ENCODE measurements around the gene CSH2.

The CSH2 gene

DNA sequence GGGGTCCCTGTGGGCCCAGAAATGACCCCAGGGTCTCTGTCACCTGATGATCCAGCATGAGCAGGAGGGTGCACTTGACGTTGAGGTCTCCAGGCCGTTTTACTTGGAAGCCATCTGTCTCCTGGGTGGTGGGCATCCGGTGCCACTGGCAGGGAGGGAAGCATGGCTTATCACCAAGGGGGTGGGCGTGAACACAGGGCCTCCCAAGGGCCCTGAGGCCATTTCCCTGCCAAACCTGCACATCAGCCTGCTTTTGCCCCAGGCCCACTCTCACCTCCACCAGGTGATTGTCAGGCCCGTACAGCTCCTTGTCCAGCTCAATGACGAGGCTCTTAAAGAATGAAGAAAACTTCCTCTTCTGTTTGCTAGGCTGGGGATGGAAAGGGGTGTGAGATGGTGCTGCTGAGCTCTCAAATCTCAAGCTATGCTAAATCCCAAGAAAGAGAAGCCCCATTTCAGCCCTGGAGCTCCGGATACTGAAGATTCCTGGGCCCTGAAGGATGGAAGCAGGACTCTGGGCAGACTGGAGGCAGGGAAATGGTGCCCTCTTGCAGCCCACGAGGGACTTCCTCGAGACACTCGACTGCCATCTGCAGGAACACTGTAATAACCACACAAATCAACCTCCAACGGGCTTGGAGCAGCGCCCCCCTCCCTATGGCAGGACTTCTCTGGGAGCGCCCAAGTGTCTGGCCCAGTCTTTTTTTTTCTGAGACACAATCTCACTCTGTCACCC, 38.9 kb downstream of the CSH2 start:
- DNase-seq (ENCODE audit: low read depth in 2 of 2, low spot score in 1 of 2), result no peak

GRCh38 chr17:63833741-63834373, 39.6 kb downstream of the CSH2 start:
- no peak for DNase-seq (ENCODE audit: low read depth in 2 of 2, low spot score in 1 of 2)

DNA sequence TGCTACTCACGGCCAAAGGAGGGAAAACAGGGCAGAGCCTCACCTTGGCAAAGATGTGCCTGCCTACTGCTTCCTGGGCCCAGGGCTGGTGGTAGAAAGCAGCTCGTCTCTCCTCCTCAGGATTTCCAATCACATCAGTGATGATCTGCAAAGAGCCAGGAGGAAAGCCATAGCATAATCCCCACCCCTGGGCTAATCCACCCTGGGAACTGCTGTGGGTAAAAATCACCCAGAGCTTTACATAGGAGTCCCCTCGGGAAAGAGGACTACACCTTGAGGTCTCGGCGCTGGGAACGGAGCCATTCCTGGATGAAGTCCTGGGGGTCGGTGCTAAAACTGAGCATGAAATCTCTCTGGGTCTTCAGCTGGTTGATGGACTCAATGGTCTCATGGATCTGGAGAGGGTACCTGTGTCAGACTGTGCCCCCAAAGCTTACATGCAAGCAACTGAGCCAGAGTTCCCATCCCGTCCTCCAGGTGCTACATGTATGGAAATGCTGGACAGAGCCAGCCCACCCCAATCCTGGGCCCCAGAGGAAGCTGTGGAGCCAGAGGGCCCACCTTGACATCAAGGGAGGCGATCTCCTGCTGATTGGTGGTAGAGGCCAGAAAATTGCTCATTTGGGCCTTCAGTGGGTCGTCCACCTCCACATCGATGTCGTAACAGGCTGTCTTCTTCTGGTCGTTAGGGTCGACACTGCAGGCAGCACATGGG, 40.3 kb downstream of the CSH2 start:
- no peak for DNase-seq (ENCODE audit: low read depth in 2 of 2, low spot score in 1 of 2)

GRCh38 chr17:63832455-63832854, 41.0 kb downstream of the CSH2 start:
- no peak for DNase-seq (ENCODE audit: low read depth in 2 of 2, low spot score in 1 of 2)

GRCh38 chr17:63832014-63832413, 41.5 kb downstream of the CSH2 start:
- no peak for DNase-seq (ENCODE audit: low read depth in 2 of 2, low spot score in 1 of 2)

DNA sequence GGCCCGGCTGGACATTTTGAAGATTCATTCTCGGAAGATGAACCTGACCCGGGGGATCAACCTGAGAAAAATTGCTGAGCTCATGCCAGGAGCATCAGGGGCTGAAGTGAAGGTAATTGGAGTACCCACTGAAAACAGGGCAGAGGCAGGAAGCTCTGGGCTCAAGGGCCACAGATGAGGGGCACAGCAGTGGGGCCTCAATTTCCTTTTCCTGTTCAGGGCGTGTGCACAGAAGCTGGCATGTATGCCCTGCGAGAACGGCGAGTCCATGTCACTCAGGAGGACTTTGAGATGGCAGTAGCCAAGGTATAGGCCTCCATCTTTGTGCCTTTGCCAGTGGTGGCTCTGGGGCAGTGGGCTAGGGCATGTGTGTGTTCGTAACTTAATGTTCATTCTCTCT, 42.0 kb downstream of the CSH2 start:
- DNase-seq (ENCODE audit: low read depth in 2 of 2, low spot score in 1 of 2), result no peak

DNA sequence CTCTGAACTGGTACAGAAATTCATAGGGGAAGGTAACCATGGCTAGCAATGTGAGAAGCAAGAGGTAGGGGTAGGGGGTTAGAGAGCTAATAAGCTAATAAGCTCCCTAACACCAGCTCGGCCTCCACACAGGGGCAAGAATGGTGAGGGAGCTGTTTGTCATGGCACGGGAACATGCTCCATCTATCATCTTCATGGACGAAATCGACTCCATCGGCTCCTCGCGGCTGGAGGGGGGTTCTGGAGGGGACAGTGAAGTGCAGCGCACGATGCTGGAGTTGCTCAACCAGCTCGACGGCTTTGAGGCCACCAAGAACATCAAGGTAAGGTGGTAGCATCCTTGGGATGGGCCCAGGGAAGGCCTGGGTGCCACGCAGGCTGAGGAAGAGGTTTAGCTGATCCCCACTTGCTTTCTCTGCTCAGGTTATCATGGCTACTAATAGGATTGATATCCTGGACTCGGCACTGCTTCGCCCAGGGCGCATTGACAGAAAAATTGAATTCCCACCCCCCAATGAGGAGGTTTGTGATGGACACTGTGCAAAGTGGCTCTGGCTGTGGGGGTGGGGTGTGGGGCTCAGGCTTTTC, 42.5 kb downstream of the CSH2 start:
- no peak for DNase-seq (ENCODE audit: low read depth in 2 of 2, low spot score in 1 of 2)

DNA sequence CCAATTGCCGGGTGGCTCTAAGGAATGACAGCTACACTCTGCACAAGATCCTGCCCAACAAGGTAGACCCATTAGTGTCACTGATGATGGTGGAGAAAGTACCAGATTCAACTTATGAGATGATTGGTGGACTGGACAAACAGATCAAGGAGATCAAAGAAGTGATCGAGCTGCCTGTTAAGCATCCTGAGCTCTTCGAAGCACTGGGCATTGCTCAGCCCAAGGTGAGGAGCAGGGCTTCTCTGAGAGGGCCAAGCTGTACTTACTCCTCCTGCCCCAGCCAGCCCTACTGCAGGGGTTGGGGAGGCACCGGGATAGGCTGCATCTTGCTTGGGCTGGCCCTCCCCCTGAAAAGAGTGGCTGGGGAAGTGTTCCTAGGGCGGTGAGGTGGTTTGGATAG, 43.2 kb downstream of the CSH2 start:
- DNase-seq (ENCODE audit: low read depth in 2 of 2, low spot score in 1 of 2), result no peak

DNA sequence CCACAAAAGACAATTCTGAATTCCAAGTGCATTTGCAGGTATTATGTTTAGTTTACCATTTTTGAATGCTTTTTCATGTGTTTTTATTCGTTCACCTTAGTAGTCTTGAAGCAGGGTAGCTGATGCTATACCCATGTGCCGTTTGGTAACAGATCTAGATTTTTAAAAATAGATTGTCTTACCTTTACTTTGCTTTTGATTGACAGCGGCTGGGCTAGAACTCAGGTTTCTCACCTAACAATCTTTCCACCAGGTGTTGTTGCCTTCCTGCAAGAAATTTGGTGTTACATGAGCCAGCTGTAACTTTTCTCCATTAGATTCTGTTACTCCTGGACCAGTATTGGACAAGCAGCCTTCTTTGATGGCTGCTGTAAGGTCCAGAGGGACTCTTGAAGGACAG, 44.5 kb downstream of the CSH2 start:
- DNase-seq (ENCODE audit: low read depth in 2 of 2, low spot score in 1 of 2), result no peak

DNA sequence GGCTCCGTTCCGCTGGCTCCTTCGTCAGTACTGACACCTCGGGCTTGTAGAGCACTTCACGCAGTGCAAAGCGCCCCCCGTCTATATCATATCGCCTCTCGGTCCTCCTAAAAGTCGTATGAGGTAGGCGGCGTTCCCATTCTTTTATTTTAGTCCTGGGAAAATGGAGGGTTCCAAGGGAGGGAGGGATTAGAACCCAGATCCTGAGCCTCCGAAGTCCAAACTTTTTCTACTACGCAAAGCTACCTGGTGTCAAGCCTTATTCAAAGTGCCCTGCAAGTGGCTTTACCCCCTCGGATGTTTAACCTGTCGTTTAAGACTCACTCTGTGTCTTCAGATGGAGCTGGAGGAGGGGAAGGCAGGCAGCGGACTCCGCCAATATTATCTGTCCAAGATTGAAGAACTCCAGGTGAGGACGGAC, 45.7 kb downstream of the CSH2 start:
- no peak for DNase-seq (ENCODE audit: low read depth in 2 of 2, low spot score in 1 of 2)

DNA sequence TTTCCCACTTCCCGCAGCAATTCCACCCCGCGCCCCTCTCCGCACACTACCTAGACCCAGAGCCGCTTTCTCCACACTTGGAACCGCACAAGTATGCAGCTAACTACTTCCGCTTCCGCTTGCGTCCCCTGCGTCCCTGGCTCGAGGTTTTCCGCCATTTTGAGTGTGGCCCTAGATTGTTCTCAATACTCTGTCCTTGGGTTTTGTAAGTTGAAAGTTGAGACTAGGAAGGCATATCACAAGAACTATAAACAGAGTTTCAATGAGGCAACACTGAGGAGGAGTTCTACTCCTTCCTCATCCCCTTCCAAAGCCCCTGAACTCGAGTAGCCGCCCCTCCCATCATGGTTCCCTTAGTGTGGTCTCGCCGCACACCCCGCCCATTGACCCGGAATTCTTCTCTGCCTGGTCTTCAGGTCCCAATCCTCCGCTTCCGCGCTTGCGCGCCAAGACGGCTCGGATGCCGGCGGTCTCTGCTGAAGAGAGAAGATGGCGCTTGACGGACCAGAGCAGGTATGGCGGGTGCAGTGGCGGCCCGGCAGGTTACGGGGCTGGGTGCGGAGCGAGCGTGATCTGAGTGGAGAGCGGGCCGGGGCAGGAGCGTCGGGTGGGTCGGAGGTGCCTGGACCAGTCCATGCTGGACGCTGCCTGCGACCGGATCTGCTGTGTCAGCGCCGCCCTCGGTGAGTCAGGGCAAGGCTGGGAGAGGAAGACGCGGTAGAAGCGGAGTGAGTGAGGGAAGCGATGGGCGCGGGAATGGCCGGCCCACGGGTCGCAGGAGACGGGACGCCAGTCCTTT, 46.3 kb downstream of the CSH2 start, which contains the start of the genes FTSJ3 and PSMC5:
TSS of gene FTSJ3 (minus strand) at position 662 of the 799 bp plus-strand sequence. CDS start 761 bp downstream, outside the sequence.
TSS of gene PSMC5 (plus strand) at position 430 of the 799 bp plus-strand sequence. CDS start at position 490, 60 bp downstream.
- peak; percentile 85 to 90 for DNase-seq (ENCODE audit: low read depth in 2 of 2, low spot score in 1 of 2)

- DNase-seq (ENCODE audit: low read depth in 2 of 2, low spot score in 1 of 2), result no peak
These were observed 46.9 kb downstream of the CSH2 start for GRCh38 chr17:63826468-63827001.

GRCh38 chr17:63824362-63824761, 49.1 kb downstream of the CSH2 start:
- no peak for DNase-seq (ENCODE audit: low read depth in 2 of 2, low spot score in 1 of 2)

DNA sequence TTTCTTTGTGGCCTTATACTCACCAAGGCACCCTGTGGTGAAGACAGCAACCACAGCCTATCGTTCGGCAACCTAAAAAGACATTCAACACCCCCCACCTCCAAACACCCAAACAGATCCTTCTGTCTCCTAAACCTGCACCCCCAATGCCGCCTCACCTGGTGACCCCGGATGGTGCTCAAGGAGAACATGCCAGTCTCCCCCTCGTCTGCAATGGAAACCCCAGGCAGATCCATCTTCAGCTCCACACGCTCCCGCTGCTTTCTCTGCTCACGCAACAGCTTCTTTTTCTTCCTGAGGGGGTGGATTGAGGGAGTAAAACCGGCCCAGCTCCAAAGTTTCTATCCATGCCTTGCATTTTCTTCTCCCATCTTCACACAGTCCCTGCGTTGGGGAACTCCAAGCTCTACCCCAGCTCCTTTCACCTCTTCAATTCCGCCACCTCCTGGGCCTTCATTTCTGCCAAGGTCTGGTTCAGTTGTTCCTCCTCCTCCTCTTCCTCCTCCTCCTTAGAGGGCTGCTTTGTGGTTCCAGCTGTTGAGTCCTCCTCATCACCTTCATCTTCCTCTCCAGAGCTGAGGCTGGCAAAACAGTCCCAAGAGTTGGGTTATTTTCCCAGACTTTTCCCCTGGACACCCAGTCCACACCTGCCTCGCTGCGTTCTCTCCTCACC, 49.7 kb downstream of the CSH2 start:
- DNase-seq (ENCODE audit: low read depth in 2 of 2, low spot score in 1 of 2), result no peak

DNA sequence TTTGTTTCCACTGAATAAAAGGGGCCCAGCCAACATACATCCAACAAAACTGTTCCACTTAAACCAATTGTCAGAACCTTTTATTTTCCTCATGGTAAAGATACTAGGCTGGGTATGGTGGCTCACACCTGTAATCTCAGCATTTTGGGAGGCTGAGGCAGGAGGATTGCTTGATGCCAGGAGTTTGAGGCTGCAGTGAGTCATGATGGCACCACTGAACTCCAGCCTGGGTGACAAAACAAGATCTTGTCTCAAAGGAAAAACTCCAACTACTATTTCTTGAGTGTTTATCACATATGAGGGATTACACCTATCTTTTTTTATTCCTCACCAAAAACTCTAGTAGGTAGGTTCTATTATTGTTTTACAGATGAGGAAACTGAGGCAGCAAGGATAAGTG, 50.9 kb downstream of the CSH2 start:
- no peak for DNase-seq (ENCODE audit: low read depth in 2 of 2, low spot score in 1 of 2)
